Osteocyte (in vitro differentiated cells): ENCODE measurements around the gene CLDN14. TPM values are rescaled to one million over a fixed set of nuclear protein-coding genes. Genes with fewer than 3 reads are reported as not detected.

Experiments
- DNase-seq: peaks from one replicate; pipeline ENCODE4 v3.0.0; 2021; ENCODE audit warnings: mixed read lengths; ENCODE audit not compliant: unreplicated experiment; ENCODE audit errors: extremely low spot score
- H3K27ac Mint-ChIP-seq: one replicate; pipeline ENCODE4 v1.8.0; 2021; ENCODE audit warnings: mild to moderate bottlenecking, mixed read lengths; ENCODE audit not compliant: unreplicated experiment
- H3K27me3 Mint-ChIP-seq: one replicate; pipeline ENCODE4 v1.8.0; 2021; ENCODE audit warnings: mixed read lengths; ENCODE audit not compliant: unreplicated experiment
- H3K36me3 Mint-ChIP-seq: one replicate; pipeline ENCODE4 v1.8.0; 2021; ENCODE audit warnings: mixed read lengths; ENCODE audit not compliant: unreplicated experiment
- H3K4me1 Mint-ChIP-seq: one replicate; pipeline ENCODE4 v1.8.0; 2021; ENCODE audit warnings: mixed read lengths; ENCODE audit not compliant: unreplicated experiment
- H3K4me3 Mint-ChIP-seq: one replicate; pipeline ENCODE4 v1.8.0; 2021; ENCODE audit warnings: mild to moderate bottlenecking, moderate library complexity, mixed read lengths; ENCODE audit not compliant: unreplicated experiment
- H3K9me3 Mint-ChIP-seq: one replicate; pipeline ENCODE4 v1.8.0; 2021; ENCODE audit warnings: mixed read lengths; ENCODE audit not compliant: unreplicated experiment
- CTCF ChIP-seq: fragments of 200-600 bp; sonication (generic); IDR thresholded peaks from 2 replicates; pipeline ENCODE4 v1.5.0; 2021; ENCODE audit warnings: antibody characterized with exemption, mild to moderate bottlenecking, moderate library complexity
- total RNA-seq: library from RNA; stranded (reverse); gene quantifications from 2 replicates; pipeline ENCODE4 v1.2.1, GENCODE V29; 2021

Gene CLDN14
- total RNA-seq, 1 donor from 2014 or later, result not detected

GRCh38 chr21:36431252-36431651, 48.7 kb downstream of the CLDN14 start:
- Mint-ChIP-seq H3K4me3 (no peak overlapping the region), H3K36me3 (no peaks in the 10 kb centered on the region), H3K27ac (no peak overlapping the region), H3K4me1 (peaks cover 22% of the 10 kb centered on the region), H3K27me3 (no peaks in the 10 kb centered on the region), H3K9me3 (no peaks in the 10 kb centered on the region)
- no peak for TF ChIP-seq CTCF
- no peak for DNase-seq

GRCh38 chr21:36430841-36431240, 49.1 kb downstream of the CLDN14 start:
- no peak for TF ChIP-seq CTCF
- peak overlapping the region; percentile 97 for H3K27ac Mint-ChIP-seq
- no peaks in the 10 kb centered on the region for H3K27me3 Mint-ChIP-seq
- H3K9me3 Mint-ChIP-seq, result no peaks in the 10 kb centered on the region
- no peak for DNase-seq
- no peaks in the 10 kb centered on the region for H3K36me3 Mint-ChIP-seq
- H3K4me3 Mint-ChIP-seq, result no peak overlapping the region
- peaks cover 22% of the 10 kb centered on the region for H3K4me1 Mint-ChIP-seq

- no peaks in the 10 kb centered on the region for H3K36me3 Mint-ChIP-seq
- H3K4me1 Mint-ChIP-seq, result peaks cover 22% of the 10 kb centered on the region
- no peaks in the 10 kb centered on the region for H3K9me3 Mint-ChIP-seq
- TF ChIP-seq CTCF, result no peak
- DNase-seq, result peak; percentile 88
- peak overlapping the region; percentile 97 for H3K27ac Mint-ChIP-seq
- H3K27me3 Mint-ChIP-seq, result no peaks in the 10 kb centered on the region
- H3K4me3 Mint-ChIP-seq, result peak overlapping the region; percentile 64
Measured at GRCh38 chr21:36429947-36430546, 49.9 kb downstream of the CLDN14 start.

GRCh38 chr21:36428761-36429432, 51.0 kb downstream of the CLDN14 start:
- H3K27ac Mint-ChIP-seq, result peak overlapping the region; percentile 97
- no peak overlapping the region for H3K4me3 Mint-ChIP-seq
- H3K27me3 Mint-ChIP-seq, result no peaks in the 10 kb centered on the region
- H3K9me3 Mint-ChIP-seq, result no peaks in the 10 kb centered on the region
- no peak for DNase-seq
- H3K36me3 Mint-ChIP-seq, result no peaks in the 10 kb centered on the region
- peaks cover 22% of the 10 kb centered on the region for H3K4me1 Mint-ChIP-seq
- TF ChIP-seq CTCF, result no peak

GRCh38 chr21:36427502-36427901, 52.4 kb downstream of the CLDN14 start:
- peaks cover 22% of the 10 kb centered on the region for H3K4me1 Mint-ChIP-seq
- H3K27me3 Mint-ChIP-seq, result no peaks in the 10 kb centered on the region
- no peaks in the 10 kb centered on the region for H3K9me3 Mint-ChIP-seq
- no peak overlapping the region for H3K27ac Mint-ChIP-seq
- H3K36me3 Mint-ChIP-seq, result no peaks in the 10 kb centered on the region
- TF ChIP-seq CTCF, result no peak
- DNase-seq, result no peak
- H3K4me3 Mint-ChIP-seq, result no peak overlapping the region
